Measurements from ENCODE around the gene TLL2.

The TLL2 gene

GRCh38 chr10:96339383-96339782, 174.3 kb downstream of the TLL2 start:
- TF ChIP-seq CTCF (conservative IDR thresholded peaks at IDR 0.05; ENCODE audit: low read length), result no peak
- H3K4me3 ChIP-seq (ENCODE audit: low read length), result no peak overlapping the region
- no peak for DNase-seq (ENCODE audit: low read depth)

DNA sequence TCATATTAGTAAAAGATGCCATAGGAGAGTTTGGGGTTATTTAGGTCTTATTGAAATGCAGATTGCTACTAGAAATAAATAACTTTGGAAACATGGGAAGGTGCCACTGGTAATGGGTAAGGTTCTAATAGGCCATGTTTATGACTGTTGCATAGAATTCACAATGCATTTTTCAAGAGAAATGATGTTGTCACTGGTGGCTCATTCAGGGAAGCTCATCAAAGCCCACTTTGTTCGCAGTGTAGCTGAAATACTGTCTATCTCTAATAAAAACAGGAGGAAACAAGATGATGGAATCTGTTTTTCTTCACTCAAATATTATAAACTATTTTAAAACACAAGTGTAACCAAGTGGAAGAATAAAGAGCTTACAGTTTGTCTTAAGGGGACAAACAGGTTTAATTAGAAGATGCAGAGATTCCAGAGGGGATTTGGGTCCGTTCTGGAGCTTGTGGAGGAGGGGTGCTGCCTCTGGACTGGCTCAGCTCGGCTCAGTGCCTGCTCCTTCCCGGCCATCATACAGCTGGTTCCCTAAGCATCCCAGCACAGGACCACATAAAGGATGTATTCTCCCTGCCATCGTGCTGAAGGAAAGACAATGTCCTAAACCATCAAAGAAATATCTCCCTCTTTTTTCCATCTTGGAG, 175.3 kb downstream of the TLL2 start:
- TF ChIP-seq CTCF (conservative IDR thresholded peaks at IDR 0.05; ENCODE audit: low read length), result no peak
- no peak overlapping the region for H3K4me3 ChIP-seq (ENCODE audit: low read length)
- no peak for DNase-seq (ENCODE audit: low read depth)

- TF ChIP-seq CTCF (conservative IDR thresholded peaks at IDR 0.05; ENCODE audit: low read length), result no peak
- no peak for DNase-seq (ENCODE audit: low read depth)
- H3K4me3 ChIP-seq (ENCODE audit: low read length), result no peak overlapping the region
These were observed 176.6 kb downstream of the TLL2 start for GRCh38 chr10:96337106-96337505.

DNA sequence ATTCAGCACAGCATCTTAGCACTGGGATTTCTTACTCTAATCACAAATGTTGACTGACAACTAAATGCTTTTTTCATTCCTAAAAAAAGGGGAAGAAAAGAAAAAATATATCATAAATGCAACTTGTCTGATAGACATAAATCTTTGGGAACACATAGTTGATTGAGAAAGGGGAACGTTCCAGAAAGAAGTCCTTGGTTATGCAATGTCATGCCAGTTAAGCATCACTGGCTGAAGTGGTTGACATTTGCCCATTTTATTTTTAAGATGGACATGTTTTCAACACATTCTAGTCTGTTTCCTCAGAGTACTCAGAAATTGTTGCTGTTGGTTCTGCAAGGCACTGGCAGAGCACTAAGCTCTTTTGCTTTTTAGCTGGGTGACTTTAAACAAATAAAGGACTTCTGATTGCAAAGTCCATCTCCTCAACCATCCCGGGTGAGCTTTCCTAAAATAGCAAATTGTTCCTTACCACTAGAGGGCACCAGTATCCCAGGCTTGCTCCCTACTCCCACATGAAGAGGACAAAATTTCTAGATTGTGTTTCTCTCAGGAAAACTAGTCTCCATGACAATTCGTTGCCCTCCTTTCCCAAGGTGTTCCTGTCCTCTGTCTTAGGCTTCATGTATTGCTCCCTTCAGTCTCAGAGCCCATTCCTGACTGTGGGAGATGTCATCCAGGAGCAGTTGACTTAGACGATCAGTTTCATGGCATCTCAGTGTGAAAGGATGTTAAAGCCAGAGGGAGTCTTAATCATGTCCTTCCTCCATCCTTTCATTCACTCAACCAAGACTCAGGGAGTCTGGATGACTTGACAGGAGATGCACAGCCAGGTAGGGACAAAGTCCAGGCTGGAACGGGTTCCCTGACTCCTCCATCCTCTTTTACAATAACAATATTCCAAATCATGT, 178.9 kb downstream of the TLL2 start:
- TF ChIP-seq CTCF (conservative IDR thresholded peaks at IDR 0.05; ENCODE audit: low read length), result peak; percentile 87
- H3K4me3 ChIP-seq (ENCODE audit: low read length), result no peak overlapping the region
- DNase-seq (ENCODE audit: low read depth), result peak; percentile 49

- no peak overlapping the region for H3K4me3 ChIP-seq (ENCODE audit: low read length)
- no peak for TF ChIP-seq CTCF (conservative IDR thresholded peaks at IDR 0.05; ENCODE audit: low read length)
- DNase-seq (ENCODE audit: low read depth), result no peak
These were observed 180.6 kb downstream of the TLL2 start for GRCh38 chr10:96333101-96333500.

- H3K4me3 ChIP-seq (ENCODE audit: low read length), result no peak overlapping the region
- no peak for TF ChIP-seq CTCF (conservative IDR thresholded peaks at IDR 0.05; ENCODE audit: low read length)
- no peak for DNase-seq (ENCODE audit: low read depth)
These were observed 186.3 kb downstream of the TLL2 start for GRCh38 chr10:96327462-96327861.

Data from AG10803 (cell line).